Fibroblast of lung (primary cell): ENCODE data around the gene PCSK6. TPM values are rescaled to one million over a fixed set of nuclear protein-coding genes. Genes with fewer than 3 reads are reported as not detected.

Experiments
- DNase-seq, 2 donors: peaks; one replicate each; pipeline versions ENCODE4 v3.0.0 to v3.0.0-alpha.2; 2010; ENCODE audit warnings: low read depth in 2 of 2
- H2AFZ ChIP-seq: 2 replicates; pipeline ENCODE4 v1.5.1; 2012; ENCODE audit warnings: low read length, control low read depth, inconsistent platforms
- H3K27ac ChIP-seq: 2 replicates; pipeline ENCODE4 v1.5.1; 2011; ENCODE audit warnings: low read length, control low read depth; ENCODE audit not compliant: insufficient read depth
- H3K27me3 ChIP-seq: 2 replicates; pipeline ENCODE4 v1.5.1; 2011; ENCODE audit warnings: mild to moderate bottlenecking, low read length; ENCODE audit not compliant: control insufficient read depth, insufficient read depth
- H3K36me3 ChIP-seq: 2 replicates; pipeline ENCODE4 v1.5.1; 2011; ENCODE audit warnings: low read length; ENCODE audit not compliant: control insufficient read depth, insufficient read depth
- H3K4me1 ChIP-seq: 2 replicates; pipeline ENCODE4 v1.5.1; 2011; ENCODE audit warnings: low read length; ENCODE audit not compliant: control insufficient read depth, insufficient read depth; ENCODE audit errors: extremely low read depth
- H3K4me2 ChIP-seq: 2 replicates; pipeline ENCODE4 v1.5.1; 2011; ENCODE audit warnings: low read length, control low read depth; ENCODE audit not compliant: insufficient read depth; ENCODE audit errors: extremely low read depth
- H3K4me3 ChIP-seq, 4 experiments: fragments of 200-600 bp in 1 of 4; sonication (generic) in 1 of 4; replicated peaks in 1 of 4; 2 replicates each; pipeline ENCODE4 v1.5.1; 2011 to 2016; ENCODE audit warnings: low read length in 4 of 4, low read depth in 3 of 4, mild to moderate bottlenecking in 3 of 4, control low read depth in 2 of 4, inconsistent platforms in 1 of 4, mixed read lengths in 1 of 4; ENCODE audit not compliant: insufficient read depth in 1 of 4; ENCODE audit errors: control extremely low read depth in 1 of 4
- H3K79me2 ChIP-seq: 2 replicates; pipeline ENCODE4 v1.5.1; 2012; ENCODE audit warnings: mild to moderate bottlenecking, low read length, inconsistent platforms; ENCODE audit not compliant: control insufficient read depth, insufficient read depth
- H3K9ac ChIP-seq: 2 replicates; pipeline ENCODE4 v1.5.1; 2011; ENCODE audit warnings: mild to moderate bottlenecking, low read length, control low read depth; ENCODE audit not compliant: insufficient read depth
- H3K9me3 ChIP-seq: 2 replicates; pipeline ENCODE4 v1.5.1; 2012; ENCODE audit warnings: low read depth, low read length; ENCODE audit not compliant: control insufficient read depth, insufficient read depth
- H4K20me1 ChIP-seq: 2 replicates; pipeline ENCODE4 v1.5.1; 2011; ENCODE audit warnings: low read length; ENCODE audit not compliant: control insufficient read depth, insufficient read depth; ENCODE audit errors: extremely low read depth
- EZH2 ChIP-seq: IDR thresholded peaks from 2 replicates; pipeline ENCODE4 v1.5.1; 2012; ENCODE audit warnings: low read length, control low read depth, mild to moderate bottlenecking; ENCODE audit errors: missing control alignments
- polyA plus RNA-seq, 2 donors: library from polyadenylated mRNA; depleted of rRNA in 1 of 2; stranded (reverse) in 1 of 2; unstranded in 1 of 2; fragments of >200 nt; gene quantifications; 2 replicates each; pipeline ENCODE4 v1.2.1, GENCODE V29; 2011 to 2012; ENCODE audit warnings: missing spikeins in 1 of 2
- total RNA-seq: library from RNA; depleted of rRNA; stranded (reverse); fragments of >200 nt; gene quantifications from 2 replicates; pipeline ENCODE4 v1.2.1, GENCODE V29; 2014
- TF ChIP-seq, protein P1 (sequence below), 2 donors: IDR thresholded peaks in 1 of 2; conservative IDR thresholded peaks in 1 of 2; 1 replicate in 1 of 2; 2 replicates in 1 of 2; pipeline ENCODE4 v1.5.1; 2011 to 2012; ENCODE audit warnings: low read length in 2 of 2, control low read depth in 1 of 2, inconsistent platforms in 1 of 2, low read depth in 1 of 2, mild to moderate bottlenecking in 1 of 2

Gene PCSK6
- total and polyA plus RNA-seq, 2 donors (not counting 1 experiment from before 2014, with no cell fraction given): 0.02 to 0.83 TPM

DNA sequence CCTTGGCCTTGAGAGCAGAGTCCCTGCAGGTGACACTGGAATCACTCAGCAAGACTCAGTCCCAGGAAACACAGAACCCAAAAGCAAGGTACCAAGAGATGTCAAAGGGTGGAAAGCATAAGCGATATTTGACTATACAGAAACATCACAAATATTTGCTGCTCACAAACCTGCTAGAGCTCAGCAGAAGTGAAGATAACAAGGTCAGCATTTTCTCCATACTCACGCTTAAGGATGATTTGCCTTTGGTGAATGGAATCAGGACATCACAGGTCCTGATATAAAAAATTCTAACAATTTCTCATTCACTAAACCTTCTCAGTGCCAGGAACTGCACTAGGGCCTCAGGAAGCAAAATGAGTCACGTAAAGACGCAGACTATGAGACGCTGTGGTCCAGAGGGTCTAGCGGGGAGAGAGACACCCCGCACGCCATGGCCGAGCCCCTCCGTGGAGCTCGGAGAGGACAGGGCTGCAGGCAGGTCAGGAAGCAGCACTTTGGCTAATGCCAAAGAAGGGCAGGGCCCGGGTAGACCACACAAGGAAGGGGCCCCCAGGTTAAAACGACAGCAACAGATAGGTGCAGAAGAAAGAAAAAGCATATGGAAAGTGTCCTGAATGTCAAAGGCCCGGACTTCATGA is 10.7 kb downstream of the PCSK6 start:
- TF ChIP-seq EZH2: no peak
- TF ChIP-seq, protein P1, sequence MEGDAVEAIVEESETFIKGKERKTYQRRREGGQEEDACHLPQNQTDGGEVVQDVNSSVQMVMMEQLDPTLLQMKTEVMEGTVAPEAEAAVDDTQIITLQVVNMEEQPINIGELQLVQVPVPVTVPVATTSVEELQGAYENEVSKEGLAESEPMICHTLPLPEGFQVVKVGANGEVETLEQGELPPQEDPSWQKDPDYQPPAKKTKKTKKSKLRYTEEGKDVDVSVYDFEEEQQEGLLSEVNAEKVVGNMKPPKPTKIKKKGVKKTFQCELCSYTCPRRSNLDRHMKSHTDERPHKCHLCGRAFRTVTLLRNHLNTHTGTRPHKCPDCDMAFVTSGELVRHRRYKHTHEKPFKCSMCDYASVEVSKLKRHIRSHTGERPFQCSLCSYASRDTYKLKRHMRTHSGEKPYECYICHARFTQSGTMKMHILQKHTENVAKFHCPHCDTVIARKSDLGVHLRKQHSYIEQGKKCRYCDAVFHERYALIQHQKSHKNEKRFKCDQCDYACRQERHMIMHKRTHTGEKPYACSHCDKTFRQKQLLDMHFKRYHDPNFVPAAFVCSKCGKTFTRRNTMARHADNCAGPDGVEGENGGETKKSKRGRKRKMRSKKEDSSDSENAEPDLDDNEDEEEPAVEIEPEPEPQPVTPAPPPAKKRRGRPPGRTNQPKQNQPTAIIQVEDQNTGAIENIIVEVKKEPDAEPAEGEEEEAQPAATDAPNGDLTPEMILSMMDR (conservative IDR thresholded peaks at IDR 0.05 in 1 of 2, IDR thresholded peaks at IDR 0.05 in 1 of 2; ENCODE audit: low read depth in 1 of 2, low read length in 2 of 2): no peak
- Histone ChIP-seq H3K4me2 (no peak overlapping the region), H3K36me3 (no peaks in the 10 kb centered on the region), H3K4me1 (no peaks in the 10 kb centered on the region), H2AFZ (no peak overlapping the region), H3K27me3 (peaks cover 2% of the 10 kb centered on the region), H3K9me3 (no peaks in the 10 kb centered on the region), H3K9ac (no peak overlapping the region), H4K20me1 (no peaks in the 10 kb centered on the region), H3K4me3 (no peak overlapping the region), H3K27ac (no peak overlapping the region), H3K79me2 (no peaks in the 10 kb centered on the region)
- DNase-seq: no peak

DNA sequence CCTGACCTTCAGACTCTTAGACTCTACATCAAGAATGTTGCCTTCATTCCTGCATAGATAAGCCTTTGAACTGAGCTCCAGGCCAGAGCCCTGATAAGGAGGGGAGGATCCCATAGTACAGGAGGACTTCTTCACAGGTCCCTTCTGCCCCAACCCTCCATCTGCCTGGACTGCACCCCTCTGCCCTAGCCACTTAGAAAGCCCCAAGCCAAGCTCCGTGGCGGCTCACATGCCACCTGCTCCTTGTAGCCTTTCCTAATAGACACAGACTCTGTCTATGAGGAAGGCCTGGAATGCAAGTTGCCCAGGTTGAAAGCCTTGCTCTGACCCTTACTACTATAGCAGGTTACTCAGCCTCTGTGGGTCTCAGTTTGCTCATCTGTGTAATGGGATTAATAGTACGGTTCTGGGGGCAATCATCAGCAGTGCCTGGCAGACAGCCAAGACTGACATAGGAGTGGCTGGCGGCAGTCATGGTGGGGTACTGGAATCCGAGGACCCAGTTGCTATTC is 11.6 kb downstream of the PCSK6 start:
- Histone ChIP-seq H3K27me3 (peaks cover 2% of the 10 kb centered on the region), H4K20me1 (no peaks in the 10 kb centered on the region), H3K36me3 (no peaks in the 10 kb centered on the region)

DNA sequence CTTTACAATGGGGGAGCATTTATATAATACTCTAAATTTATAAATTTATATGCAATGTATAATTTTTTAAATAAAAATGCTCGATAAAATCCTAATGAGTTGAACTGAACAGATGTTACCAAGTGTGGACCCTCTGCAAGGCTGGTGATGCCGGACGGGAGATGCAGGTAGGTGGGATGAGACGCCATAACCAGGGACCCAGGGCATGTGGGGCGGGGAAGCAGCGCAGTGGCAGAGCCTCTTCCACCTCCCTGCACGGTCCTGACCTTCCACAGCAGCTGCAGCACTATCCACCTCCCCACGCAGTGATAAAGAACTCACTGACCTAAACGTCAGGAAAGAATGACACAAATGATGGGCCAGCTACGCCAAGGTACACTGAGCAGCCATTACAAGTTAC is 12.8 kb downstream of the PCSK6 start:
- H3K4me2 ChIP-seq: no peak overlapping the region

More for the DNA sequence above, 11.6 kb downstream of the PCSK6 start:
- TF ChIP-seq, protein P1 (conservative IDR thresholded peaks at IDR 0.05 in 1 of 2, IDR thresholded peaks at IDR 0.05 in 1 of 2; ENCODE audit: low read depth in 1 of 2, low read length in 2 of 2): no peak
- TF ChIP-seq EZH2: no peak
- H3K9ac ChIP-seq: no peak overlapping the region
- H3K4me2 ChIP-seq: no peak overlapping the region
- no peaks in the 10 kb centered on the region for H3K79me2 ChIP-seq
- DNase-seq: no peak
- no peaks in the 10 kb centered on the region for H3K4me1 ChIP-seq
- no peak overlapping the region for H2AFZ ChIP-seq
- H3K27ac ChIP-seq: no peak overlapping the region
- no peak overlapping the region for H3K4me3 ChIP-seq
- H3K9me3 ChIP-seq: no peaks in the 10 kb centered on the region

More for the DNA sequence above, 12.8 kb downstream of the PCSK6 start:
- H3K4me1 ChIP-seq: no peaks in the 10 kb centered on the region
- DNase-seq: no peak
- H3K4me3 ChIP-seq: no peak overlapping the region
- H4K20me1 ChIP-seq: no peaks in the 10 kb centered on the region
- H3K9me3 ChIP-seq: no peaks in the 10 kb centered on the region
- H2AFZ ChIP-seq: no peak overlapping the region
- peaks cover 2% of the 10 kb centered on the region for H3K27me3 ChIP-seq
- no peaks in the 10 kb centered on the region for H3K79me2 ChIP-seq
- H3K27ac ChIP-seq: no peak overlapping the region
- no peak for TF ChIP-seq EZH2
- TF ChIP-seq, protein P1 (conservative IDR thresholded peaks at IDR 0.05 in 1 of 2, IDR thresholded peaks at IDR 0.05 in 1 of 2; ENCODE audit: low read depth in 1 of 2, low read length in 2 of 2): no peak
- no peak overlapping the region for H3K9ac ChIP-seq
- no peaks in the 10 kb centered on the region for H3K36me3 ChIP-seq
